GM21825 (cell line): Measurements from ENCODE around the gene RAB3IL1.
"Not testable (repeated sequence)": the region's sequence is repeated elsewhere in the genome, so short reads cannot be mapped to it uniquely, and the experiment has no call there.

Source experiments
- ATAC-seq: cut with Tn5 transposase; IDR thresholded peaks from one replicate; pipeline ENCODE4 v1.9.1; 2021; ENCODE audit warnings: mild to moderate bottlenecking, moderate library complexity; ENCODE audit not compliant: unreplicated experiment

Gene RAB3IL1

DNA sequence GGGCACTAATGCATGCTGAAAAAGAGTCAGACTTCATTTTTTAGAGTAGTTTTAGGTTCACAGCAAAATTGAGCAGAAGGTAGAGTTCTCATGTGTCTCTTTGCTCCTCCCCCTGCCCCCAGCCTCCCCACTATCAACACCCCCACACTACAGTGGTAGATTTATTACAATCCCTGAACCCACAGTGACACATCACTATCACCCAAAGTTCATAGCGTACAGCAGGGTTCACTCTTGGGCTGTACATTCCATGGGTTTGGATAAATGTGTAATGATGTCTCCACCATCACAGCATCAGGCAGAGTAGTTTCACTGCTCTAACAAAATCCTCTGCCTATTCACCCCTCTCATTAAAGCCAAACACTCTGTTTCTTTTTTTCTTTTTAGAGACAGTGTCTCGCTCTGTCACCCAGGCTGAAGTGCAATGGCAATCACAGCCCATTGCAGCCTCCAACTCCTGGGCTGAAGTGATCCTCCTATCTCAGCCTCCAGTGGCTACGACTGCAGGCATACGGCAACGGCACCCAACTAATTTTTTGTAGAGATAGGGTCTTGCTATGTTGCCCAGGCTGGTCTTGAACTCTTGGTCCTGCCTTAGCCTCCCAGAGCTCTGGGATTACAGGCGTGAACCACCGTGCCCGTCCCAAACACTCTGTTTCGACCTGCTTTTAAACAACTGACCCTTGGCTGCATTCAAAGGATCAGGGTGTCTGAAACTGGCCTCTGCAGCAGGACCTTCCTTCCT is 36.9 kb upstream of the RAB3IL1 start:
- ATAC-seq, result no peak

DNA sequence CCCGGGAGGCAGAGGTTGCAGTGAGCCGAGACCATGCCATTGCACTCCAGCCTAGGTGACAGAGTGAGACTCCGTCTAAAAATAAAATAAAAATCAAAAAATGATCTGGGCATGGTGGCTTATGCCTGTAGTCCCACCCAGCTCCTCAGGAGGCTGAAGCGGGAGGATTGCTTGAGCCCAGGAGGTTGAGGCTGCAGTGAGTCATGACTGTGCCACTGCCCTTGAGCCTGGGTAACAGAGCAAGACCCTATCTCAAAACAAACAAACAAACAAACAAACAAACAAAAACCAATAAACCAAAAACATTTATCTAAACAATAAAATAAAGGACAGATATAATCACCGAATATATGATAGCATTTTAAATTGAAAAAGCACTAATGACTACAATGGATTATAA is 36.3 kb upstream of the RAB3IL1 start:
- not testable (repeated sequence) for ATAC-seq

DNA sequence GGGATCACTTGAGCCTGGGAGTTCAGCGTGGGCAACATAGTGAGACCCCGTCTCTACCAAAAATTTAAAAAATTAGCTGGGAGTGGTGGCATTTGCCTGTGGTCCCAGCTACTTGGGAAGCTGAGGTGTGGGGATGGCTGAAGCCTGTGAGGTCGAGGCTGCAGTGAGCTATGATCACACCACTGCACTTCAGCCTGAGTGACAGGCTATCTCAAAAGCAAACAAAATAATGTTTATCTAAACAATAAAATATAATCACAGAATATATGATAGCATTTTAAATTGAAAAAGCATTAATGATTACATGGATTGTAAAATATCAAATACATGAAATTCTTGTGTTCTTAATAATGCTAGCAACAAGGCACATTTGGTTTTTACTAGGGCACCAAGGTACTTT is 35.5 kb upstream of the RAB3IL1 start:
- no peak for ATAC-seq

DNA sequence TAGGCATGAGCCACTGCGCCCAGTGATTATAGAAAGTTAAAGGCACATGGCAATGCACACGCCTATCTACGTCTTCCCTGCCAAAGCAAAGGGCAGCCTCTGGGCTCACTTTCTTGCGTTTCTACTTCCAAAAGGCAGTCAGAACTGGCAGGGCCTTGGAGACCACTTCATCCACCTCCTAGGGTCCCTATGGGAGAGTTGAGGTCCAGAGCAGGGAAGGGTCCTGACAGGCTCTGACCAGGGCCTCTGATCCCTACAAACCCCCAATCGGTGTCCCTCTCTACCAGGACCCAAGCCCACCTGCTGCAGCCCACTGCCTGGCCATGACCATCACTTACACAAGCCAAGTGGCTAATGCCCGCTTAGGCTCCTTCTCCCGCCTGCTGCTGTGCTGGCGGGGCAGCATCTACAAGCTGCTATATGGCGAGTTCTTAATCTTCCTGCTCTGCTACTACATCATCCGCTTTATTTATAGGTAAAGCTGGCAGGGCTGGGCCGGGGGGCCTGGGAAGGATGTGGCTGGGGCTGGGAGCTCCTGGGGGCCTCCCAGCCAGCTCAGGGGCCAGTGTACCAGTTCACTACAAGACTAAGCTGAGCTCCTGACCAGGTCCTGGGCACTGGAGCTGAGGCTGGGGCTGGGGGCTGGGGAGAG is 34.2 kb upstream of the RAB3IL1 start:
- ATAC-seq, result no peak

DNA sequence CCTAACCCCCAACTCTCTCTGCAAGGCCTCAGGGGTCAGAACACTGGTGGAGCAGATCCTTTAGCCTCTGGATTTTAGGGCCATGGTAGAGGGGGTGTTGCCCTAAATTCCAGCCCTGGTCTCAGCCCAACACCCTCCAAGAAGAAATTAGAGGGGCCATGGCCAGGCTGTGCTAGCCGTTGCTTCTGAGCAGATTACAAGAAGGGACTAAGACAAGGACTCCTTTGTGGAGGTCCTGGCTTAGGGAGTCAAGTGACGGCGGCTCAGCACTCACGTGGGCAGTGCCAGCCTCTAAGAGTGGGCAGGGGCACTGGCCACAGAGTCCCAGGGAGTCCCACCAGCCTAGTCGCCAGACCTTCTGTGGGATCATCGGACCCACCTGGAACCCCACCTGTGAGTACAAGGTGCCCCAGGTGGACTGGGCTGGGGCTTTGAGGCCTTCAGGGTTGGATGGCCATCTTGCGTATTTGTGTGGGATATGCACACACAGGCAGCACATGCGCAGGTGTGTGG is 32.7 kb upstream of the RAB3IL1 start, which contains the start of gene BEST1:
TSS of gene BEST1 (plus strand) at position 317 of the 513 bp plus-strand sequence. CDS start 1,456 bp downstream, outside the sequence.
- no peak for ATAC-seq

DNA sequence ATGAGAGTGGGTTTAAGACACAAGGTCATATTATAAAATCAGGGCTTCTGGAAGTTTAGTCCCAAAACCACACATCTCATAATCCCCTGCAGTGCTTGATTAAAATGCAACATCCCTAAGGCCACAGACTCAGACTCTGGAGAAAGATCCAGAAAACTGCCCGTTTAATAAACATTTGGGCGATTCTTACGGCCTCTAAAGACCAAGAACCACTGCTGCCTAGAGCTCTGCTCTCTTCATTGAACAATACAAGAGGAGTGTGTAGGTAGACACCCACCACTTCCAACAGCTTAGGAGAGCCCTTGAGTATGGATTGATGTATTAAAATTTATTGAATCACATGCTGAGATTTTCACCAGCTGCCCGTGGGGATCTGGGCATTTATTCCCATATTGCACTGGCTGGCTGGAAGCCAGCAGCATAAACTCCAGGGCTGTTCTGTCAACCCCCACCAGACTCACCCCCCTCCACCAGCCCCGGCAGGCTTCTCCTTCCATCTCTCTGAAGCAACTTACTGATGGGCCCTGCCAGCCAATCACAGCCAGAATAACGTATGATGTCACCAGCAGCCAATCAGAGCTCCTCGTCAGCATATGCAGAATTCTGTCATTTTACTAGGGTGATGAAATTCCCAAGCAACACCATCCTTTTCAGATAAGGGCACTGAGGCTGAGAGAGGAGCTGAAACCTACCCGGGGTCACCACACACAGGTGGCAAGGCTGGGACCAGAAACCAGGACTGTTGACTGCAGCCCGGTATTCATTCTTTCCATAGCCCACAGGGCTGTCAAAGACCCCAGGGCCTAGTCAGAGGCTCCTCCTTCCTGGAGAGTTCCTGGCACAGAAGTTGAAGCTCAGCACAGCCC is 32.0 kb upstream of the RAB3IL1 start:
- no peak for ATAC-seq

DNA sequence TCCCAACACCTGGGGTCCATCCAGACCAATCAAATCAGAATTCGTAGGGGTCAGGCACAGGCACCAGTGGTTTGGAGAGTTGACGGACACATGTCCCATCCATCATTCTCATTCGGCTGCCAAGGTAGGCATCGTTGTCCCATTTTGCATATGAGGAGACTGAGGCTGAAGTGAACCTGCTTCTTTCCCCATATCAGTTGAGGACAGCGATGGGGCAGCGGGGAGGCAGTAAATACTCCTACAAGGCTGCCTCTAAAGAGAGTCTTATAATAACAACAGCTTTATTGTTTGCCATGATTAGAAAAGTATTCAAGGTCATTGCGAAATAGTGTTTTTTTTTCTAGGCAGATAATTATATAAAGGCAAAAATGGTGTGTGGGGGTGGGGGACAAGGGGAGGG is 31.1 kb upstream of the RAB3IL1 start:
- no peak for ATAC-seq

DNA sequence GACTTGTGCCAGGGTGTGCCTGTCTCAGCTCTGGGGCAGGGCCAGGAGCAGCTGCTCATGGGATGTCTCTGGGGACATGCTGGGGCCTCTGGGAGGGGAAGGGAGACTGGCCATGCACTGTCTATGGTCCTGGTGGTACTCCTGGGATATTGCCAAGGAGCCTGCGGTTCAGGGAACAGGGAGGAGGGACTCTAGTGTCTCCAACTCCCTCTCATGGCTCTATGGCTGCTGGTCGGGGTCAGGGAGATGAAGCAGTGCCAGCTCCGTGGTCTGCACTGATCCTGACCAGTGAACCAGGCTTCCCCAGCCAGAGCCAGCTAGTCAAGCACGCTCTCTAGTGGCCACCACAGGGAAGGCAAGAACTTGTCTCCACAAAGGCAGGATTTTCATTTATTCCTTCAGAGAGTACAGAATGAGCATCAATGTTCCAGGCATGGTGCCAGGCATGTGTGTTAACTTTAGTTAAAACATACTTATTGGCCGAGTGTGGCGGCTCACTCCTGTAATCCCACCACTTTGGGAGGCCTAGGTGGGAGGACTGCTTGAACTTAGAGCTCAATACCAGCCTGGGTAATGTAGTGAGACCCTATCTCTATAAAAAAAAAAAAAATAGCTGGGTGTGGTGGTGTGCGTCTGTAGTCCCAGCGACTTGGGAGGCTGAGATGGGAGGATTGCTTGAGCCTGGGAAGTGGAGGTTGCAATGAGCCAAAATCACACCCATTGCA is 30.3 kb upstream of the RAB3IL1 start:
- ATAC-seq, result no peak

DNA sequence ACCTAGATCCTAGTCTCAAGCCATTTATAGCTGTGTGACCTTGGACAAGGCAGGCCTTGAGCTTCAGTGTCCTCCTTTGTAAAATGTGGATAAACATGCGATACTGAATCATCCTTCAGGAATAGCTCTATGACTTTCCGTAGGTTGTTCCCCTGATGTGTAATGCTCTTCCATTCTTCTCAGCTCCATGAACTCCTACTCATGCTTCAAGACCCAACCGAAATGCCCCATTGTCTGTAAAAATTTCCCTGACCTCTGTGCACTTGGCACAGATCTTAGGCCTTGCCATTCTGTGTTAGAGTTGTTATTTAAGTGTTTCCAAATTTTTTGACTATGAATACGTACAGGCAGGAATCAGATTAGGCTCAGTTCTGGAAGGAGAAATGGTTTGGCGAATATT is 29.5 kb upstream of the RAB3IL1 start:
- ATAC-seq, result no peak

DNA sequence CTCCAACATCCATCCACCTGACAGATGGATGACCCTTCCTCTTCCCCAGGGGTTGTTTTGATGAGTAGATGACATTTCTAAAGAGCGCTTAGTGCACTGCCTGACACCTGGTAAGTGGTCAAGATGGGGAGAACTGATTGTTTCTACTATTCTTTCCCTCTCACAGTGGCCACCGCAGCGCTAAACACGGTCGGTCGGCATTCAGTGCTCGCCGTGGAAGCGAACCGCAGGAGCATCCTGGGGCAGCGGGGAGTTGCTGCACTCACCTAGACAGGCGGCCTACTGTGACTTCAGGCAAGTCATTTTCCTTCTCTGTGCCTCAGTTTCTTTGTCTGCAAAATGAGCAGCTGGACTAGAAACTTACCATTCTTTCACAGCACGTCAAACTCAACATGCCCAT is 27.8 kb upstream of the RAB3IL1 start:
- no peak for ATAC-seq

DNA sequence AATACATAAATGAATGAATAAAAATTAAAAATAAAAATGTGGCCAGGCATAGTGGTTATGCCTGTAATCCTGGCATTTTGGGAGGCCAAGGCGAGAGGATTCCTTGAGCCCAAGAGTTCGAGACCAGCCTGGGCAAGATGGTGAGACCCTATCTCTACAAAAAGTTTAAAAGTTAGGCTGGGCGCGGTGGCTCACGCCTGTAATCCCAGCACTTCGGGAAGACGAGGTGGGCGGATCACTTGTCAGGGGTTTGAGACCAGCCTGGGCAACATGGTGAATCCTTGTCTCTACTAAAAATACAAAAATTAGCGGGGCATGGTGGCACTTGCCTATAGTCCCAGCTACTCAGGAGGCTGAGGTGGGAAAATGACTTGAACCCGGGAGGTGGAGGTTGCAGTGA is 23.1 kb upstream of the RAB3IL1 start:
- no peak for ATAC-seq

DNA sequence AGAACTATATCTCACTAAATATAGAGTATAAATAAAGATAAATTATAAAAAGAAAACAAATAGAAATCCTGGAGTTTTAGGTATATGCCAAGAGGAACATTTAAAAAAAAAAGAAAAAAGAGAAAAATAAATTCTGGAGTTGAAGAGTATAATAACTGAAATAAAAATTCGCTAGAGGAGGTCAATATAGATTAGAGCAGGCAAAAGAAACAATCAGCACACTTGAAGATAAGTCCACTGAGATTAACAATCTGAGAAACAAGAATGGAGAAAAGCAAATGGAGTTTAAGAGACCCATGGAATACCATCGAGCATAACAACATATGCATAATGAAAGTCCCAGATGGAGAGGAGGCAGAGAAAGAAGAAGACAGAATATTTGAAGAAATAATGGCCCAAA is 18.5 kb upstream of the RAB3IL1 start:
- no peak for ATAC-seq

DNA sequence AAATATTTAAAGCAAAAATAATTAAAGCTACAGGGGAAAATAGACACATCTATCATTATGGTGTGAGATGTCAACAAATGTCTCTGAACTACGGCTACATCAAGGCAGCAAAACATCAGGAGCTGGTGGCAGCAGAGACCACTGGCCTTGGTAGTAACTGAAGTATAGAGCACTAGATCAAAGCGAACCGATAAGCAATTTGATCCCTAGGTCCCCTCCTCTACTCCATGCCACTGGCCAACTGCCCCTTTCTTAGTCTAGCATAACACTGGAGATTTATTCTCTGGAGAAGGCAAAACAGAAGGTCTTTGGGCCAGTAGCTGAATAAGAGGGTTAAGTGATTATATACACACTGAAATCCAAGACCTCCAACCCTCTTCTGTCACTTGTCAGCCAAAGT is 13.6 kb upstream of the RAB3IL1 start:
- ATAC-seq, result no peak

DNA sequence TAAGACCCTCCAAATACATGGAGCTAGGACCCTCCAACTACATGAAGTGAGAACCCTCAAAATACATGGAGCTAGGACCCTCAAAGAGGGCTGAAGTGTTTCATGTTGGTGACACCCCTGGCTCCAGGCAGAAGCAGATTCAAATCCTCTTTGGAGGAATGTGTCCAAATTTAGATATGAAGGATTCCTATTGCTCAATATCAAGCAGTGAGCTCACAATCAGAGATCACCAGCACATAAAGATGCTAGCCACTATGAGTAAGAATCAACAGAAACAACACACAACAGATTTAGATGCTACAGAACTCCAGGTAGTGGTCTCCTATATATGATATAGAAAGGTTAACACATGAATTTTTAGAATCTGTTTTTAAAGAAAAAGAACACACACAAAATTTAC is 11.2 kb upstream of the RAB3IL1 start:
- ATAC-seq, result no peak

DNA sequence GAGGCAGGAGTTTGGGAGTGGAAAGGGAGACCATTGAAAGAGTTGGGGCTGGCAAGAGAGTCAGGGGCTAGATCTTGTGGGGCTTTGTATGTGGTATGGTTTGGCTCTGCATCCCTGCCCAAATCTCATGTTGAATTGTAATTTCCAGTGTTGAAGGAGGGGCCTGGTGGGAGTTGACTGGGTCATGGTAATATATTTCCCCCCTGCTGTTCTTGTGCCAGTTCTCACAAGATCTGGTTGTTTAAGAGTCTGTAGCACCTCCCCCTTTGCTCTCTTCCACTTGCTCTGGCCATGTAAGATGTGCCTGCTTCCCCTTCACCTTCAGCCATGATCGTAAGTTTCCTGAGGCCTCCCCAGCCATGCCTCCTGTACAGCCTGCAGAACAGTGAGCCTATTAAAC is 10.1 kb upstream of the RAB3IL1 start:
- no peak for ATAC-seq

DNA sequence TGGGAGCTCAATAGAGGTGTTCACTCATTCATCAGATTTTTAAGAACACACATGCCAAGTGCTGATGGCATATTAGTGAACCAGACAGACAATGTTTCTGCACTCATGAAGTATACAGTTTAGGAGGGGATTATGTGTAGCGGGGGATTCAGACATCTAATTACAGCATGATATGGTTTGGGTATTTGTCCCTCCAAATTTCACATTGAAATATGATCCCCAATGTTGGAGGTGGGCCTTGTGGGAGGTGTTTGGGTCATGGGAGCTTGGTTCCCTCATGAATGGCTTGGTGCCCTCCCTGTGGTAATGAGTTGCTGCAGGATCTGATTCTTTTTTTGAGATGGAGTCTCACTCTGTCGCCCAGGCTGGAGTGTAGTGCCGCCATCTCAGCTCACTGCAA is 8.9 kb upstream of the RAB3IL1 start:
- no peak for ATAC-seq

DNA sequence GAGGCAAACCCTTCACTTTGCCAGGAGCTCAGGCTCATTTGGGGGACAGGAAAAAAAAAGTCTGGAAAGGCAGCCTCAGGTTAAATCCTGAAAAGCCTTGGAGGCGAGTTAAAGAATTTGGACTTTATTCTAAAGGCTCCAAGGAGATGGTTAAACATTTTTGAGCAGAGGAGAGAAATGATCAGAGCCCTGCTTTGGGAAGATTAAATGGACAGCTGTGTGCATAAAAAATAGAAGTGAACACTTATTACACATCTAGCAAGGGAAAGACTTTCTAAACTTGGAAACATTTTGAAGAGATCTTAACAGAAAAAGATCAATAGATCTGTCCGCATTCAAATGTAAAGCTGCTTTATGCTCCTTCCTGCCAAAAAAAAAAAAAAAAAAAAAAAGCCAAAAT is 8.4 kb upstream of the RAB3IL1 start:
- no peak for ATAC-seq

DNA sequence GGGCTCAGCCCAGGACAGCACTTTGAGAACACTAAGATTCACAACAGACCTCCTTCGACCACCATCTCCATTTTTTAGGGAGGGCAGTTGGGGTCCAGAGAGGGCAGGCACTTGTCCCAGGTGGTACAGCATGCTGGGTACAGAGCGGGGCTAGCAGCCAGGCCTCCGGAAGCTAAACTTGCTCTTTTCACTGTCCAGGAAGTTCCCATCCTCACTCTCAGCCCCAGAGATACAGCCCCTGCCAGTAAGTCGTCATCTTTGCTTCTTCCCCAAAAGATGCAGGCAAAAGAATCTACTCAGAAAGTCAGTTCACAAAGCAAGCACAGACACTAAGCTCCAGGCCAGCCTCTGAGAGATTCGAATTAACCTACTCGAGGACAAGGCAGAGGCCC is 6.7 kb upstream of the RAB3IL1 start:
- ATAC-seq, result no peak

DNA sequence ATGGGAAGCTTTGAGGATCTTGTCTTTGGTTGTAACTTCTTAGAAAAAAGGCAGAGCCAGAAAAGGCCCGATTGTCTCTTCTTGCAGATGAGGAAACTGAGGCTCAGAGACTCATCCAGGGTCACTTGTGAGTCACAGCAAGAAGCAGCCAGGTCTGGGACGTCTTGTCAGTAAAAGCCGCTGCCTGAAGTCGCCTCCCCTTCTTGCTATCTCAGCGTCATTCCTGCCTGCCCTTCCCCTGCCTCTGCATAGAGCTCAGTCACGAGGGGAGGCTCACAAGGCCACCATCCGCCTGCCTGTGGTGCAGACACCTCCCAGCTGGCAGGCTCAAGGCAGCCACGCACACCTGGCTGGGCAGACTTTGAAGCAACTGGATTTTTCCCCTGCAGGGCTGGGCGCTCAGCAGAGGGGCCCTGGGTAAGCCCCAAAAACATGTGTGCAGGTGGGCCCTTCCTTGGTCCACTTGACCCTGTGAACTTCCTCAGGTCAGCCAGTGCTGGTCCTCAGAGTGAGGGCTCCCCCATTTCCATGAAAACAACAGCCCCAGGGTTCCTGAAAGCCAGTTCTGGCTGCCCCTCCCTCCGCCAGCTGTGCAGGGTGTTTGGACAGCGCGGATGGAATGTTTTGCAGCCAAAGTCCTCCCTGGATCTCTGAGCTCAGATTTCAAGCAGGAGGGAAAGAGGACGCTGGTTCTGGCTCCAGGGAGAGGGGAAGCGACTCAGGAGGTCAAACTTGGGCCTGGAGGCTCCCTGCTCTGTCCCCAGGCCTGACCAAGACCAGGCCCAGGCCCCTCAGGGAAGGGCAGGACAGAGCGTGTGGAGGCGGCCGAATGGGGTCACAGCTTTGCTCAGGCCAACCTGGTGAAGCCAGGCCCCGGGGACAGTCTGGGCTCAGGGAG is 6.0 kb upstream of the RAB3IL1 start:
- ATAC-seq, result no peak

DNA sequence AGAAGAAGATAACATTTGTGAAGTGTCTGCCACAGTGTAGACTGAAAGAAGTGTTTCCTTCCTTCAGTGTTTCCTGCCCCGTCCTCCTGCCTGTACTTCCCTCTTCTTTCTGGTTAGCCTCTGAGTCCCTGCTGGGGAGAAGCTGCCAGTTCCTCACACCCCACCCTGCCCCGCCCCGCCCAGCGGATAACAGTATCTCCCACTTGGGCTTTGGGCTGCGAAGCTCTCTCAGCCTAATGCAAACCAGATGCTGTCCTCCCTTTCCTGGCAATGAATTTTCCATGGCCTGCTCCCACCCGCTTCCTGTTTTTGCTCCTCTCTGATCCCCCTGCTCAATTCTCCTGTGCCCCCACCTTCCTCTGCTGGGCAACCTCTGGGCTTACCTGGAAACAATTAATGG is 5.2 kb upstream of the RAB3IL1 start:
- no peak for ATAC-seq
